ENCODE results near the gene ANK3.

- TF ChIP-seq EP300 (IDR thresholded peaks at IDR 0.05) (no peak), CTCF (IDR thresholded peaks at IDR 0.05) (no peak)
These were observed 5.7 kb downstream of the ANK3 start for GRCh38 chr10:60384011-60384410.

Data from sigmoid colon (tissue), 4 donors.